Ovary (tissue), 3 donors: ENCODE measurements around the gene NLE1.

Source experiments
- CTCF ChIP-seq, 3 donors: fragments of 450-650 bp in 2 of 3; fragments of 200-600 bp in 1 of 3; IDR thresholded peaks; one replicate each; pipeline versions ENCODE4 v1.5.1 to v1.8.0; 2016 to 2022; ENCODE audit warnings: antibody characterized with exemption in 3 of 3, mild to moderate bottlenecking in 1 of 3
- EP300 ChIP-seq: sonication (generic); formaldehyde crosslinking; IDR thresholded peaks from one replicate; pipeline ENCODE4 v1.6.1; 2017; ENCODE audit warnings: antibody characterized with exemption
- POLR2A ChIP-seq: fragments of 450-650 bp; IDR thresholded peaks from one replicate; pipeline ENCODE4 v1.6.1; 2017; ENCODE audit warnings: antibody characterized with exemption, mild to moderate bottlenecking, moderate library complexity
- donor health status: DM: no; HTN: no; CAD: no.

DNA sequence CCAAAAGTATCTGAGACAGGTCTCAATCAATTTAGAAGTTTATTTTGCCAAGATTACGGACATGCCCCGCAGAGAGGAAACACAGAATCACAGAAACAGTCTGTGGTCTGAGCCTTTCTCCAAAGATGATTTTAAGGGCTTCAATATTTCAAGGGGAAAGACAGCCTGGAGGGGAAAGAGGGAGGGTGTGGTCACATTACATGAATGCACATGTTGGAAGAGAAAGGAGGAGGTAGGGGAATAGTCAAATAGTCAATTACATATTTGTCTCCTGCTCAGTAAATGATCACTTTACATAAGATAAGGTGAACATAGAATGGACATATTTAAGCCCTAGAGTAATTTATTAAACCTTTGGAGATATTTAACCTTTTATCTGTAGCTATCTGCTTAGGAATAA, 17.8 kb upstream of the NLE1 start:
- TF ChIP-seq POLR2A: no peak
- no peak for TF ChIP-seq CTCF (IDR thresholded peaks at IDR 0.05)
- no peak for TF ChIP-seq EP300
